Neural cell (in vitro differentiated cells): ENCODE data around the gene DAND5.

Experiments
- CTCF ChIP-seq: fragments of 450-650 bp; IDR thresholded peaks from 2 replicates; pipeline ENCODE4 v1.5.1; 2014; ENCODE audit warnings: antibody characterized with exemption, mild to moderate bottlenecking, moderate library complexity; ENCODE audit not compliant: poor library complexity, severe bottlenecking
- EP300 ChIP-seq: fragments of 450-650 bp; conservative IDR thresholded peaks from 2 replicates; pipeline ENCODE4 v1.6.1; 2014; ENCODE audit warnings: antibody characterized with exemption, mild to moderate bottlenecking, moderate library complexity; ENCODE audit not compliant: poor library complexity, severe bottlenecking
- EZH2 ChIP-seq: fragments of 200-600, 300-800 bp; shearing (Covaris generic), sonication (generic); IDR thresholded peaks from 2 replicates; pipeline ENCODE4 v1.6.1; 2014; ENCODE audit warnings: antibody characterized with exemption, low read length, borderline replicate concordance, mild to moderate bottlenecking; ENCODE audit not compliant: insufficient read depth, poor library complexity, severe bottlenecking
- MXI1 ChIP-seq: fragments of 450-650 bp; conservative IDR thresholded peaks from 2 replicates; pipeline ENCODE4 v1.6.1; 2014; ENCODE audit warnings: antibody characterized with exemption, mild to moderate bottlenecking; ENCODE audit not compliant: poor library complexity, severe bottlenecking
- POLR2AphosphoS5 ChIP-seq: IDR thresholded peaks from 2 replicates; pipeline ENCODE4 v1.6.1; 2012
- REST ChIP-seq: IDR thresholded peaks from 2 replicates; pipeline ENCODE4 v1.6.1; 2012; ENCODE audit warnings: borderline replicate concordance
- SMC3 ChIP-seq: fragments of 450-650 bp; conservative IDR thresholded peaks from 2 replicates; pipeline ENCODE4 v1.6.1; 2014; ENCODE audit warnings: antibody characterized with exemption, mild to moderate bottlenecking, moderate library complexity; ENCODE audit not compliant: poor library complexity

- TF ChIP-seq CTCF (no peak), REST (no peak), POLR2AphosphoS5 (no peak), EZH2 (no peak), EP300 (no peak), SMC3 (no peak), MXI1 (no peak)
Observed at GRCh38 chr19:13023656-13024055, 54.3 kb downstream of the DAND5 start.
